ENCODE measurements around the gene UGP2. TPM values are rescaled to one million over a fixed set of nuclear protein-coding genes. Genes with fewer than 3 reads are reported as not detected.
A peak's percentile ranks its signal among the peaks of the same experiment; 100 is the strongest.
"Not testable (repeated sequence)": the region's sequence is repeated elsewhere in the genome, so short reads cannot be mapped to it uniquely, and the experiment has no call there.

UGP2 gene
- 73.1 and 77.4 TPM in 2 replicates for total RNA-seq (2014; rRNA removed; shearing (Covaris generic))

- DNase-seq (ENCODE audit: low spot score), result peak; percentile 91
Observed at GRCh38 chr2:63841254-63842022, at the start of gene UGP2. TSS of gene UGP2 (plus strand) at chr2:63841896. CDS start at chr2:63842186, 290 bp downstream.

- peak; percentile 91 for DNase-seq (ENCODE audit: low spot score)
Observed at GRCh38 chr2:63792530-63792929, 49.2 kb upstream of the UGP2 start.

- no peak for DNase-seq (ENCODE audit: low spot score)
Observed at GRCh38 chr2:63796366-63796765, 45.3 kb upstream of the UGP2 start.

GRCh38 chr2:63796796-63797195, 44.9 kb upstream of the UGP2 start:
- no peak for DNase-seq (ENCODE audit: low spot score)

GRCh38 chr2:63801455-63801854, 40.2 kb upstream of the UGP2 start:
- DNase-seq (ENCODE audit: low spot score), result no peak

GRCh38 chr2:63805412-63805811, 36.3 kb upstream of the UGP2 start:
- DNase-seq (ENCODE audit: low spot score), result no peak

GRCh38 chr2:63808036-63808435, 33.7 kb upstream of the UGP2 start:
- DNase-seq (ENCODE audit: low spot score), result not testable (repeated sequence)

- not testable (repeated sequence) for DNase-seq (ENCODE audit: low spot score)
Observed at GRCh38 chr2:63808911-63809310, 32.8 kb upstream of the UGP2 start.

- DNase-seq (ENCODE audit: low spot score), result no peak
Observed at GRCh38 chr2:63811063-63811462, 30.6 kb upstream of the UGP2 start.

- DNase-seq (ENCODE audit: low spot score), result not testable (repeated sequence)
Observed at GRCh38 chr2:63811870-63812269, 29.8 kb upstream of the UGP2 start.

- no peak for DNase-seq (ENCODE audit: low spot score)
Observed at GRCh38 chr2:63814114-63814513, 27.6 kb upstream of the UGP2 start.

- no peak for DNase-seq (ENCODE audit: low spot score)
Observed at GRCh38 chr2:63817382-63817781, 24.3 kb upstream of the UGP2 start.

GRCh38 chr2:63818271-63818670, 23.4 kb upstream of the UGP2 start:
- DNase-seq (ENCODE audit: low spot score), result no peak

- DNase-seq (ENCODE audit: low spot score), result no peak
Observed at GRCh38 chr2:63819256-63819655, 22.4 kb upstream of the UGP2 start.

- no peak for DNase-seq (ENCODE audit: low spot score)
Observed at GRCh38 chr2:63819765-63820717, 21.7 kb upstream of the UGP2 start.

- DNase-seq (ENCODE audit: low spot score), result no peak
Observed at GRCh38 chr2:63820969-63821368, 20.7 kb upstream of the UGP2 start.

GRCh38 chr2:63821396-63821795, 20.3 kb upstream of the UGP2 start:
- DNase-seq (ENCODE audit: low spot score), result no peak

GRCh38 chr2:63822478-63822877, 19.2 kb upstream of the UGP2 start:
- no peak for DNase-seq (ENCODE audit: low spot score)

GRCh38 chr2:63827749-63828148, 13.9 kb upstream of the UGP2 start:
- peak; percentile 96 for DNase-seq (ENCODE audit: low spot score)

- DNase-seq (ENCODE audit: low spot score), result no peak
Observed at GRCh38 chr2:63831176-63831575, 10.5 kb upstream of the UGP2 start.

GRCh38 chr2:63834401-63834800, 7.3 kb upstream of the UGP2 start:
- DNase-seq (ENCODE audit: low spot score), result no peak

- no peak for DNase-seq (ENCODE audit: low spot score)
Observed at GRCh38 chr2:63837036-63837594, 4.6 kb upstream of the UGP2 start.

Measured in A172 (cell line).